WTC11 (cell line): ENCODE results near the gene MED9. TPM values are rescaled to one million over a fixed set of nuclear protein-coding genes. Genes with fewer than 3 reads are reported as not detected.

ENCODE experiments used
- CREB1 ChIP-seq: sonication (generic); formaldehyde crosslinking; IDR thresholded peaks from 2 replicates; pipeline ENCODE4 v1.8.0; 2023; ENCODE audit warnings: mild to moderate bottlenecking, missing genetic modification reagents
- EMX1 ChIP-seq: fragments of 250-450 bp; sonication (Bioruptor Pico); IDR thresholded peaks from 2 replicates; pipeline ENCODE4 v1.8.0; 2021; ENCODE audit warnings: mild to moderate bottlenecking
- ESRRA ChIP-seq: sonication (generic); formaldehyde crosslinking; IDR thresholded peaks from 2 replicates; pipeline ENCODE4 v1.8.1; 2022; ENCODE audit warnings: mild to moderate bottlenecking, missing genetic modification reagents, borderline replicate concordance
- JAZF1 ChIP-seq: fragments of 250-450 bp; sonication (Bioruptor Pico); IDR thresholded peaks from 2 replicates; pipeline ENCODE4 v1.9.0; 2021; ENCODE audit warnings: moderate library complexity, mild to moderate bottlenecking, inconsistent platforms
- MXD4 ChIP-seq: fragments of 250-450 bp; sonication (Bioruptor Pico); IDR thresholded peaks from 2 replicates; pipeline ENCODE4 v1.8.0; 2021; ENCODE audit warnings: mild to moderate bottlenecking, moderate library complexity, borderline replicate concordance
- OVOL2 ChIP-seq: fragments of 250-450 bp; sonication (Bioruptor Pico); IDR thresholded peaks from 2 replicates; pipeline ENCODE4 v1.9.0; 2021; ENCODE audit warnings: mild to moderate bottlenecking, borderline replicate concordance
- SMAD4 ChIP-seq: sonication (generic); formaldehyde crosslinking; IDR thresholded peaks from 2 replicates; pipeline ENCODE4 v1.8.0; 2022; ENCODE audit warnings: mild to moderate bottlenecking, missing genetic modification reagents
- SP1 ChIP-seq: sonication (generic); formaldehyde crosslinking; conservative IDR thresholded peaks from 2 replicates; pipeline ENCODE4 v1.8.1; 2022; ENCODE audit warnings: missing genetic modification reagents
- ZNF121 ChIP-seq: sonication (generic); formaldehyde crosslinking; IDR thresholded peaks from 2 replicates; pipeline ENCODE4 v1.8.0; 2023; ENCODE audit warnings: missing genetic modification reagents
- ZNF317 ChIP-seq: sonication (generic); formaldehyde crosslinking; IDR thresholded peaks from 2 replicates; pipeline ENCODE4 v1.8.1; 2023; ENCODE audit warnings: low read depth, mild to moderate bottlenecking, moderate library complexity, missing genetic modification reagents, borderline replicate concordance
- ZNF416 ChIP-seq: fragments of 250-450 bp; sonication (Bioruptor Pico); IDR thresholded peaks from 2 replicates; pipeline ENCODE4 v1.9.0; 2021; ENCODE audit warnings: mild to moderate bottlenecking, inconsistent platforms
- total RNA-seq: library from RNA; stranded (reverse); gene quantifications from 3 replicates; pipeline ENCODE4 v1.2.3, GENCODE V29; 2021
- TF ChIP-seq, protein P1 (sequence below): sonication (generic); formaldehyde crosslinking; IDR thresholded peaks from 2 replicates; pipeline ENCODE4 v1.8.1; 2022; ENCODE audit warnings: missing genetic modification reagents, borderline replicate concordance
- TF ChIP-seq, protein P2 (sequence below): sonication (generic); formaldehyde crosslinking; IDR thresholded peaks from 2 replicates; pipeline ENCODE4 v1.8.0; 2022; ENCODE audit warnings: mild to moderate bottlenecking, missing genetic modification reagents
- TF ChIP-seq, protein P3 (sequence below): sonication (generic); formaldehyde crosslinking; IDR thresholded peaks from 2 replicates; pipeline ENCODE4 v1.8.1; 2022; ENCODE audit warnings: mild to moderate bottlenecking, moderate library complexity, missing genetic modification reagents
- TF ChIP-seq, protein P4 (sequence below): sonication (generic); formaldehyde crosslinking; IDR thresholded peaks from 2 replicates; pipeline ENCODE4 v1.8.1; 2022; ENCODE audit warnings: low read depth, mild to moderate bottlenecking, moderate library complexity, missing genetic modification reagents, borderline replicate concordance
- TF ChIP-seq, protein P5 (sequence below): sonication (generic); formaldehyde crosslinking; IDR thresholded peaks from 2 replicates; pipeline ENCODE4 v1.8.1; 2023; ENCODE audit warnings: mild to moderate bottlenecking, missing genetic modification reagents, moderate library complexity
- TF ChIP-seq, protein P6 (sequence below): sonication (generic); formaldehyde crosslinking; IDR thresholded peaks from 2 replicates; pipeline ENCODE4 v1.8.0; 2022; ENCODE audit warnings: mild to moderate bottlenecking, missing genetic modification reagents
- TF ChIP-seq, protein P7 (sequence below): fragments of 250-450 bp; sonication (Bioruptor Pico); IDR thresholded peaks from 2 replicates; pipeline ENCODE4 v1.9.0; 2021; ENCODE audit warnings: moderate library complexity, mild to moderate bottlenecking, inconsistent platforms, borderline replicate concordance
- TF ChIP-seq, protein P8 (sequence below): sonication (generic); formaldehyde crosslinking; IDR thresholded peaks from 2 replicates; pipeline ENCODE4 v1.8.0; 2023; ENCODE audit warnings: missing genetic modification reagents, mild to moderate bottlenecking, borderline replicate concordance
- TF ChIP-seq, protein P9 (sequence below): sonication (generic); formaldehyde crosslinking; IDR thresholded peaks from 2 replicates; pipeline ENCODE4 v1.8.1; 2023; ENCODE audit warnings: mild to moderate bottlenecking, missing genetic modification reagents
- TF ChIP-seq, protein P10 (sequence below): fragments of 250-450 bp; sonication (Bioruptor Pico); IDR thresholded peaks from 2 replicates; pipeline ENCODE4 v1.9.0; 2021; ENCODE audit warnings: mild to moderate bottlenecking

Gene MED9
- total RNA-seq, 1 experiment from 2014 or later, result 21.1 TPM

DNA sequence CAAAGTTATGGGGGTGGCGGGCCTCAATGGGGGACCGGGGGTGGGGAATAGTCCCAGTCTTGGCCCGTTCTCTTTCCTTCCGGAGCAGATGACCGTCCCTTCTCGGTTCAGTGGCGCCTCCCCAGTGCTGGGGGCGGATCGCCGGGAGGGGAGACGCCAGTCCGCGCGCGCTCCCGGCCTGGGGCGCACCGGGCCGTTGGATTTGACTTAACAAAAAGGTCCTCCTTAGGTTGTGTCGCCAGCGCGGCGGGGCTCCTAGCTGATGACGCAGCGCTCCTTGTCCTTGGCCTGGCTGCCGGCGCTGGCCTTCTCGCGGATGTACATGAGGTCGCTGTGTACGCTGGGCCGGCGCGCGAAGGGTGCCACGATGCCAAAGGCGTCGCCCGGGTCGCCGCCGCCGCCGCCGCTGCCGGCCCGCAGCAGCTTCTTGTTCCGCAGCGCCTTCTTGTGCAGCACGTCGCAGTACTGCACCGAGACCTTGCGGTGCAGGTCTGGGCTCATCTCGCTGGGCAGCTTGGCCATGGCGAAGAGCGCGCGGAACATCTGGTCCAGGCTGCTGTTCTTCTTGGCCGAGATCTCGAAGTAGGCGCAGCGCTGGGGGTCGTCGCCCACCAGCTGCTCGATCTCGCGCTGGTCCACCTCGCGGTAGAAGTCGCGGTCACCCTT lies 18.2 kb downstream of the MED9 start (continued):
- TF ChIP-seq, protein P1, sequence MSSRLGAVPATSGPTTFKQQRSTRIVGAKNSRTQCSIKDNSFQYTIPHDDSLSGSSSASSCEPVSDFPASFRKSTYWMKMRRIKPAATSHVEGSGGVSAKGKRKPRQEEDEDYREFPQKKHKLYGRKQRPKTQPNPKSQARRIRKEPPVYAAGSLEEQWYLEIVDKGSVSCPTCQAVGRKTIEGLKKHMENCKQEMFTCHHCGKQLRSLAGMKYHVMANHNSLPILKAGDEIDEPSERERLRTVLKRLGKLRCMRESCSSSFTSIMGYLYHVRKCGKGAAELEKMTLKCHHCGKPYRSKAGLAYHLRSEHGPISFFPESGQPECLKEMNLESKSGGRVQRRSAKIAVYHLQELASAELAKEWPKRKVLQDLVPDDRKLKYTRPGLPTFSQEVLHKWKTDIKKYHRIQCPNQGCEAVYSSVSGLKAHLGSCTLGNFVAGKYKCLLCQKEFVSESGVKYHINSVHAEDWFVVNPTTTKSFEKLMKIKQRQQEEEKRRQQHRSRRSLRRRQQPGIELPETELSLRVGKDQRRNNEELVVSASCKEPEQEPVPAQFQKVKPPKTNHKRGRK, result no peak
- TF ChIP-seq JAZF1 (CRISPR knock-in tag) (no peak), OVOL2 (CRISPR knock-in tag) (no peak), MXD4 (CRISPR knock-in tag) (no peak), CREB1 (CRISPR knock-in tag) (no peak), ZNF416 (CRISPR knock-in tag) (no peak), ESRRA (CRISPR knock-in tag) (peak; percentile 66; the same call in 1 of the 2 replicates), ZNF317 (CRISPR knock-in tag) (no peak), SMAD4 (CRISPR knock-in tag) (no peak), EMX1 (CRISPR knock-in tag) (no peak), ZNF121 (CRISPR knock-in tag) (no peak), SP1 (no peak)
- TF ChIP-seq, protein P2, sequence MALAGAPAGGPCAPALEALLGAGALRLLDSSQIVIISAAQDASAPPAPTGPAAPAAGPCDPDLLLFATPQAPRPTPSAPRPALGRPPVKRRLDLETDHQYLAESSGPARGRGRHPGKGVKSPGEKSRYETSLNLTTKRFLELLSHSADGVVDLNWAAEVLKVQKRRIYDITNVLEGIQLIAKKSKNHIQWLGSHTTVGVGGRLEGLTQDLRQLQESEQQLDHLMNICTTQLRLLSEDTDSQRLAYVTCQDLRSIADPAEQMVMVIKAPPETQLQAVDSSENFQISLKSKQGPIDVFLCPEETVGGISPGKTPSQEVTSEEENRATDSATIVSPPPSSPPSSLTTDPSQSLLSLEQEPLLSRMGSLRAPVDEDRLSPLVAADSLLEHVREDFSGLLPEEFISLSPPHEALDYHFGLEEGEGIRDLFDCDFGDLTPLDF, result no peak
- TF ChIP-seq, protein P3, sequence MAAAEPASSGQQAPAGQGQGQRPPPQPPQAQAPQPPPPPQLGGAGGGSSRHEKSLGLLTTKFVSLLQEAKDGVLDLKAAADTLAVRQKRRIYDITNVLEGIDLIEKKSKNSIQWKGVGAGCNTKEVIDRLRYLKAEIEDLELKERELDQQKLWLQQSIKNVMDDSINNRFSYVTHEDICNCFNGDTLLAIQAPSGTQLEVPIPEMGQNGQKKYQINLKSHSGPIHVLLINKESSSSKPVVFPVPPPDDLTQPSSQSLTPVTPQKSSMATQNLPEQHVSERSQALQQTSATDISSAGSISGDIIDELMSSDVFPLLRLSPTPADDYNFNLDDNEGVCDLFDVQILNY (CRISPR knock-in tag), result no peak; the same call in 1 of the 2 replicates
- TF ChIP-seq, protein P4, sequence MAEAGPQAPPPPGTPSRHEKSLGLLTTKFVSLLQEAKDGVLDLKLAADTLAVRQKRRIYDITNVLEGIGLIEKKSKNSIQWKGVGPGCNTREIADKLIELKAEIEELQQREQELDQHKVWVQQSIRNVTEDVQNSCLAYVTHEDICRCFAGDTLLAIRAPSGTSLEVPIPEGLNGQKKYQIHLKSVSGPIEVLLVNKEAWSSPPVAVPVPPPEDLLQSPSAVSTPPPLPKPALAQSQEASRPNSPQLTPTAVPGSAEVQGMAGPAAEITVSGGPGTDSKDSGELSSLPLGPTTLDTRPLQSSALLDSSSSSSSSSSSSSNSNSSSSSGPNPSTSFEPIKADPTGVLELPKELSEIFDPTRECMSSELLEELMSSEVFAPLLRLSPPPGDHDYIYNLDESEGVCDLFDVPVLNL (CRISPR knock-in tag), result no peak
- TF ChIP-seq, protein P5, sequence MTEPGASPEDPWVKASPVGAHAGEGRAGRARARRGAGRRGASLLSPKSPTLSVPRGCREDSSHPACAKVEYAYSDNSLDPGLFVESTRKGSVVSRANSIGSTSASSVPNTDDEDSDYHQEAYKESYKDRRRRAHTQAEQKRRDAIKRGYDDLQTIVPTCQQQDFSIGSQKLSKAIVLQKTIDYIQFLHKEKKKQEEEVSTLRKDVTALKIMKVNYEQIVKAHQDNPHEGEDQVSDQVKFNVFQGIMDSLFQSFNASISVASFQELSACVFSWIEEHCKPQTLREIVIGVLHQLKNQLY, result no peak
- TF ChIP-seq, protein P6, sequence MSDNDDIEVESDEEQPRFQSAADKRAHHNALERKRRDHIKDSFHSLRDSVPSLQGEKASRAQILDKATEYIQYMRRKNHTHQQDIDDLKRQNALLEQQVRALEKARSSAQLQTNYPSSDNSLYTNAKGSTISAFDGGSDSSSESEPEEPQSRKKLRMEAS (CRISPR knock-in tag), result peak; percentile 88
- TF ChIP-seq, protein P7, sequence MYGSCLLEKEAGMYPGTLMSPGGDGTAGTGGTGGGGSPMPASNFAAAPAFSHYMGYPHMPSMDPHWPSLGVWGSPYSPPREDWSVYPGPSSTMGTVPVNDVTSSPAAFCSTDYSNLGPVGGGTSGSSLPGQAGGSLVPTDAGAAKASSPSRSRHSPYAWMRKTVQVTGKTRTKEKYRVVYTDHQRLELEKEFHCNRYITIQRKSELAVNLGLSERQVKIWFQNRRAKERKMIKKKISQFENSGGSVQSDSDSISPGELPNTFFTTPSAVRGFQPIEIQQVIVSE (CRISPR knock-in tag), result no peak
- TF ChIP-seq, protein P8, sequence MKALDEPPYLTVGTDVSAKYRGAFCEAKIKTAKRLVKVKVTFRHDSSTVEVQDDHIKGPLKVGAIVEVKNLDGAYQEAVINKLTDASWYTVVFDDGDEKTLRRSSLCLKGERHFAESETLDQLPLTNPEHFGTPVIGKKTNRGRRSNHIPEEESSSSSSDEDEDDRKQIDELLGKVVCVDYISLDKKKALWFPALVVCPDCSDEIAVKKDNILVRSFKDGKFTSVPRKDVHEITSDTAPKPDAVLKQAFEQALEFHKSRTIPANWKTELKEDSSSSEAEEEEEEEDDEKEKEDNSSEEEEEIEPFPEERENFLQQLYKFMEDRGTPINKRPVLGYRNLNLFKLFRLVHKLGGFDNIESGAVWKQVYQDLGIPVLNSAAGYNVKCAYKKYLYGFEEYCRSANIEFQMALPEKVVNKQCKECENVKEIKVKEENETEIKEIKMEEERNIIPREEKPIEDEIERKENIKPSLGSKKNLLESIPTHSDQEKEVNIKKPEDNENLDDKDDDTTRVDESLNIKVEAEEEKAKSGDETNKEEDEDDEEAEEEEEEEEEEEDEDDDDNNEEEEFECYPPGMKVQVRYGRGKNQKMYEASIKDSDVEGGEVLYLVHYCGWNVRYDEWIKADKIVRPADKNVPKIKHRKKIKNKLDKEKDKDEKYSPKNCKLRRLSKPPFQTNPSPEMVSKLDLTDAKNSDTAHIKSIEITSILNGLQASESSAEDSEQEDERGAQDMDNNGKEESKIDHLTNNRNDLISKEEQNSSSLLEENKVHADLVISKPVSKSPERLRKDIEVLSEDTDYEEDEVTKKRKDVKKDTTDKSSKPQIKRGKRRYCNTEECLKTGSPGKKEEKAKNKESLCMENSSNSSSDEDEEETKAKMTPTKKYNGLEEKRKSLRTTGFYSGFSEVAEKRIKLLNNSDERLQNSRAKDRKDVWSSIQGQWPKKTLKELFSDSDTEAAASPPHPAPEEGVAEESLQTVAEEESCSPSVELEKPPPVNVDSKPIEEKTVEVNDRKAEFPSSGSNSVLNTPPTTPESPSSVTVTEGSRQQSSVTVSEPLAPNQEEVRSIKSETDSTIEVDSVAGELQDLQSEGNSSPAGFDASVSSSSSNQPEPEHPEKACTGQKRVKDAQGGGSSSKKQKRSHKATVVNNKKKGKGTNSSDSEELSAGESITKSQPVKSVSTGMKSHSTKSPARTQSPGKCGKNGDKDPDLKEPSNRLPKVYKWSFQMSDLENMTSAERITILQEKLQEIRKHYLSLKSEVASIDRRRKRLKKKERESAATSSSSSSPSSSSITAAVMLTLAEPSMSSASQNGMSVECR (CRISPR knock-in tag), result peak; percentile 75; the same call in 1 of the 2 replicates
- TF ChIP-seq, protein P9, sequence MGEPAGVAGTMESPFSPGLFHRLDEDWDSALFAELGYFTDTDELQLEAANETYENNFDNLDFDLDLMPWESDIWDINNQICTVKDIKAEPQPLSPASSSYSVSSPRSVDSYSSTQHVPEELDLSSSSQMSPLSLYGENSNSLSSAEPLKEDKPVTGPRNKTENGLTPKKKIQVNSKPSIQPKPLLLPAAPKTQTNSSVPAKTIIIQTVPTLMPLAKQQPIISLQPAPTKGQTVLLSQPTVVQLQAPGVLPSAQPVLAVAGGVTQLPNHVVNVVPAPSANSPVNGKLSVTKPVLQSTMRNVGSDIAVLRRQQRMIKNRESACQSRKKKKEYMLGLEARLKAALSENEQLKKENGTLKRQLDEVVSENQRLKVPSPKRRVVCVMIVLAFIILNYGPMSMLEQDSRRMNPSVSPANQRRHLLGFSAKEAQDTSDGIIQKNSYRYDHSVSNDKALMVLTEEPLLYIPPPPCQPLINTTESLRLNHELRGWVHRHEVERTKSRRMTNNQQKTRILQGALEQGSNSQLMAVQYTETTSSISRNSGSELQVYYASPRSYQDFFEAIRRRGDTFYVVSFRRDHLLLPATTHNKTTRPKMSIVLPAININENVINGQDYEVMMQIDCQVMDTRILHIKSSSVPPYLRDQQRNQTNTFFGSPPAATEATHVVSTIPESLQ (CRISPR knock-in tag), result no peak
- TF ChIP-seq, protein P10, sequence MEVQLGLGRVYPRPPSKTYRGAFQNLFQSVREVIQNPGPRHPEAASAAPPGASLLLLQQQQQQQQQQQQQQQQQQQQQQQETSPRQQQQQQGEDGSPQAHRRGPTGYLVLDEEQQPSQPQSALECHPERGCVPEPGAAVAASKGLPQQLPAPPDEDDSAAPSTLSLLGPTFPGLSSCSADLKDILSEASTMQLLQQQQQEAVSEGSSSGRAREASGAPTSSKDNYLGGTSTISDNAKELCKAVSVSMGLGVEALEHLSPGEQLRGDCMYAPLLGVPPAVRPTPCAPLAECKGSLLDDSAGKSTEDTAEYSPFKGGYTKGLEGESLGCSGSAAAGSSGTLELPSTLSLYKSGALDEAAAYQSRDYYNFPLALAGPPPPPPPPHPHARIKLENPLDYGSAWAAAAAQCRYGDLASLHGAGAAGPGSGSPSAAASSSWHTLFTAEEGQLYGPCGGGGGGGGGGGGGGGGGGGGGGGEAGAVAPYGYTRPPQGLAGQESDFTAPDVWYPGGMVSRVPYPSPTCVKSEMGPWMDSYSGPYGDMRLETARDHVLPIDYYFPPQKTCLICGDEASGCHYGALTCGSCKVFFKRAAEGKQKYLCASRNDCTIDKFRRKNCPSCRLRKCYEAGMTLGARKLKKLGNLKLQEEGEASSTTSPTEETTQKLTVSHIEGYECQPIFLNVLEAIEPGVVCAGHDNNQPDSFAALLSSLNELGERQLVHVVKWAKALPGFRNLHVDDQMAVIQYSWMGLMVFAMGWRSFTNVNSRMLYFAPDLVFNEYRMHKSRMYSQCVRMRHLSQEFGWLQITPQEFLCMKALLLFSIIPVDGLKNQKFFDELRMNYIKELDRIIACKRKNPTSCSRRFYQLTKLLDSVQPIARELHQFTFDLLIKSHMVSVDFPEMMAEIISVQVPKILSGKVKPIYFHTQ, result no peak
